Activated gamma-delta T cell treated with Interleukin-2 at 50 U/mL for 16 hours (primary cell): ENCODE results near the gene ADAMTSL3.
"Not testable (repeated sequence)": the region's sequence is repeated elsewhere in the genome, so short reads cannot be mapped to it uniquely, and the experiment has no call there.

ENCODE experiments used
- DNase-seq: peaks from one replicate; pipeline ENCODE4 v3.0.0-alpha.2; 2020

Gene ADAMTSL3

GRCh38 chr15:83929619-83930018, 275.7 kb downstream of the ADAMTSL3 start:
- DNase-seq: no peak

GRCh38 chr15:83930392-83931212, 276.7 kb downstream of the ADAMTSL3 start:
- DNase-seq: no peak

- no peak for DNase-seq
Observed at GRCh38 chr15:83935774-83936173, 281.9 kb downstream of the ADAMTSL3 start.

- DNase-seq: no peak
Observed at GRCh38 chr15:83940136-83940535, 286.2 kb downstream of the ADAMTSL3 start.

- no peak for DNase-seq
Observed at GRCh38 chr15:83943043-83943442, 289.1 kb downstream of the ADAMTSL3 start.

GRCh38 chr15:83943849-83944404, 290.0 kb downstream of the ADAMTSL3 start:
- no peak for DNase-seq

GRCh38 chr15:83947156-83947555, 293.2 kb downstream of the ADAMTSL3 start:
- no peak for DNase-seq

- DNase-seq: no peak
Observed at GRCh38 chr15:83954506-83954905, 300.6 kb downstream of the ADAMTSL3 start.

- DNase-seq: no peak
Observed at GRCh38 chr15:83955806-83956265, 301.9 kb downstream of the ADAMTSL3 start.

- DNase-seq: no peak
Observed at GRCh38 chr15:83956887-83957286, 303.0 kb downstream of the ADAMTSL3 start.

- no peak for DNase-seq
Observed at GRCh38 chr15:83959477-83959876, 305.6 kb downstream of the ADAMTSL3 start.

GRCh38 chr15:83960192-83960829, 306.4 kb downstream of the ADAMTSL3 start:
- DNase-seq: no peak

- no peak for DNase-seq
Observed at GRCh38 chr15:83961311-83961710, 307.4 kb downstream of the ADAMTSL3 start.

- not testable (repeated sequence) for DNase-seq
Observed at GRCh38 chr15:83964967-83965366, 311.0 kb downstream of the ADAMTSL3 start.

GRCh38 chr15:83970295-83970890, 316.5 kb downstream of the ADAMTSL3 start:
- no peak for DNase-seq

GRCh38 chr15:83971992-83972391, 318.1 kb downstream of the ADAMTSL3 start:
- DNase-seq: no peak

- DNase-seq: no peak
Observed at GRCh38 chr15:83973816-83974215, 319.9 kb downstream of the ADAMTSL3 start.

- DNase-seq: no peak
Observed at GRCh38 chr15:83977992-83978391, 324.1 kb downstream of the ADAMTSL3 start.

GRCh38 chr15:83978588-83978987, 324.7 kb downstream of the ADAMTSL3 start:
- no peak for DNase-seq

- DNase-seq: no peak
Observed at GRCh38 chr15:83980637-83981036, 326.7 kb downstream of the ADAMTSL3 start.

GRCh38 chr15:83982748-83983147, 328.8 kb downstream of the ADAMTSL3 start:
- no peak for DNase-seq

- no peak for DNase-seq
Observed at GRCh38 chr15:83983634-83984458, 329.9 kb downstream of the ADAMTSL3 start.

- no peak for DNase-seq
Observed at GRCh38 chr15:83984601-83985000, 330.7 kb downstream of the ADAMTSL3 start.
